ENCODE results near the gene PPIP5K2. TPM values are rescaled to one million over a fixed set of nuclear protein-coding genes. Genes with fewer than 3 reads are reported as not detected.

PPIP5K2 gene
- total RNA-seq, 1 donor from 2014 or later = 66.3 TPM

GRCh38 chr5:103098993-103099392 is 21.1 kb upstream of the PPIP5K2 start:
- no peaks in the 10 kb centered on the region for H3K4me1 Mint-ChIP-seq (ENCODE audit: unreplicated experiment)
- TF ChIP-seq CTCF (IDR thresholded peaks at IDR 0.05; ENCODE audit: unreplicated experiment) = no peak
- H3K27me3 Mint-ChIP-seq (ENCODE audit: unreplicated experiment) = no peaks in the 10 kb centered on the region
- no peaks in the 10 kb centered on the region for H3K9me3 Mint-ChIP-seq (ENCODE audit: unreplicated experiment)
- no peak overlapping the region for H3K4me3 Mint-ChIP-seq (ENCODE audit: unreplicated experiment)
- DNase-seq (ENCODE audit: low spot score) = no peak
- no peak overlapping the region for H3K27ac Mint-ChIP-seq (ENCODE audit: unreplicated experiment)
- no peaks in the 10 kb centered on the region for H3K36me3 Mint-ChIP-seq (ENCODE audit: low read depth, unreplicated experiment)

GRCh38 chr5:103101079-103101750 is 18.9 kb upstream of the PPIP5K2 start:
- no peaks in the 10 kb centered on the region for H3K36me3 Mint-ChIP-seq (ENCODE audit: low read depth, unreplicated experiment)
- H3K27me3 Mint-ChIP-seq (ENCODE audit: unreplicated experiment) = no peaks in the 10 kb centered on the region
- H3K4me1 Mint-ChIP-seq (ENCODE audit: unreplicated experiment) = no peaks in the 10 kb centered on the region
- H3K4me3 Mint-ChIP-seq (ENCODE audit: unreplicated experiment) = no peak overlapping the region
- H3K27ac Mint-ChIP-seq (ENCODE audit: unreplicated experiment) = no peak overlapping the region
- DNase-seq (ENCODE audit: low spot score) = no peak
- TF ChIP-seq CTCF (IDR thresholded peaks at IDR 0.05; ENCODE audit: unreplicated experiment) = no peak
- no peaks in the 10 kb centered on the region for H3K9me3 Mint-ChIP-seq (ENCODE audit: unreplicated experiment)

GRCh38 chr5:103102234-103102633 is 17.9 kb upstream of the PPIP5K2 start:
- no peak overlapping the region for H3K4me3 Mint-ChIP-seq (ENCODE audit: unreplicated experiment)
- DNase-seq (ENCODE audit: low spot score) = no peak
- no peaks in the 10 kb centered on the region for H3K9me3 Mint-ChIP-seq (ENCODE audit: unreplicated experiment)
- TF ChIP-seq CTCF (IDR thresholded peaks at IDR 0.05; ENCODE audit: unreplicated experiment) = no peak
- no peaks in the 10 kb centered on the region for H3K27me3 Mint-ChIP-seq (ENCODE audit: unreplicated experiment)
- H3K27ac Mint-ChIP-seq (ENCODE audit: unreplicated experiment) = no peak overlapping the region
- H3K36me3 Mint-ChIP-seq (ENCODE audit: low read depth, unreplicated experiment) = no peaks in the 10 kb centered on the region
- no peaks in the 10 kb centered on the region for H3K4me1 Mint-ChIP-seq (ENCODE audit: unreplicated experiment)

GRCh38 chr5:103108086-103108485 is 12.0 kb upstream of the PPIP5K2 start:
- H3K9me3 Mint-ChIP-seq (ENCODE audit: unreplicated experiment) = no peaks in the 10 kb centered on the region
- no peaks in the 10 kb centered on the region for H3K27me3 Mint-ChIP-seq (ENCODE audit: unreplicated experiment)
- H3K27ac Mint-ChIP-seq (ENCODE audit: unreplicated experiment) = no peak overlapping the region
- TF ChIP-seq CTCF (IDR thresholded peaks at IDR 0.05; ENCODE audit: unreplicated experiment) = no peak
- DNase-seq (ENCODE audit: low spot score) = no peak
- H3K4me3 Mint-ChIP-seq (ENCODE audit: unreplicated experiment) = no peak overlapping the region
- H3K4me1 Mint-ChIP-seq (ENCODE audit: unreplicated experiment) = no peaks in the 10 kb centered on the region
- no peaks in the 10 kb centered on the region for H3K36me3 Mint-ChIP-seq (ENCODE audit: low read depth, unreplicated experiment)

- Mint-ChIP-seq H3K27me3 (ENCODE audit: unreplicated experiment) (no peaks in the 10 kb centered on the region), H3K4me3 (ENCODE audit: unreplicated experiment) (no peak overlapping the region), H3K9me3 (ENCODE audit: unreplicated experiment) (no peaks in the 10 kb centered on the region), H3K27ac (ENCODE audit: unreplicated experiment) (no peak overlapping the region), H3K36me3 (ENCODE audit: low read depth, unreplicated experiment) (no peaks in the 10 kb centered on the region), H3K4me1 (ENCODE audit: unreplicated experiment) (no peaks in the 10 kb centered on the region)
- DNase-seq (ENCODE audit: low spot score) = no peak
- TF ChIP-seq CTCF (IDR thresholded peaks at IDR 0.05; ENCODE audit: unreplicated experiment) = no peak
Measured at GRCh38 chr5:103109277-103109676, 10.8 kb upstream of the PPIP5K2 start.
